DMS114 treated with DMSO at 0.1 percent for 48 hours (cell line): ENCODE data around the gene SV2B.

ENCODE experiments used
- DNase-seq: peaks from one replicate; lab custom pipeline; 2025; ENCODE audit not compliant: unreplicated experiment; lab: John Stamatoyannopoulos, UW

The SV2B gene

DNA sequence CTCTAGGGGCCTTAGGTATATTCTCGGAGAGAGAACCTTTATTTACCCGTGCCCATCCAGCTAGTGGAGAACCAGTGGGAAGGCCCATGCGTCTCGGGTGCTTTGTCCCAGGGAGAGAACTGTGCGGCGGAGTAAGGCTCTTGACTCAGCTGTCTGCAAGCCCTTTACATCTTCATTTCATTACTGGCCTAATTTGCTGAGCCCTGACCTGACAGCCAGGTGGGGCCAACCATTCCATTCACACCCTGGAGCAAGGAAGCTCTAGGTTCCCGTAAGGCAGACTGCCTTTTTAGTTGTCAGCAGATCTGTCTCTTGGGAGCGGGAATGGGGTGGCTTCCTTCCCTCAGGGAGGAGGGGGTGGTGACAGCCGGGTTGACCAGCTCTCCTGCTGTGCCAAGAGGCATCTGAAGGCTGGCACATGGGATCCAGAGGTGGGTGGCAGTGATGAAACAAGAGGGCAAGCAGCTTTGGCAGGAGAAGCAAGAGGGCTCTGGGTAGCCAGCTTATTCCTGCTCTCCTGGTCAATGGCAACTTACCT, 36.4 kb downstream of the SV2B start:
- DNase-seq: no peak

DNA sequence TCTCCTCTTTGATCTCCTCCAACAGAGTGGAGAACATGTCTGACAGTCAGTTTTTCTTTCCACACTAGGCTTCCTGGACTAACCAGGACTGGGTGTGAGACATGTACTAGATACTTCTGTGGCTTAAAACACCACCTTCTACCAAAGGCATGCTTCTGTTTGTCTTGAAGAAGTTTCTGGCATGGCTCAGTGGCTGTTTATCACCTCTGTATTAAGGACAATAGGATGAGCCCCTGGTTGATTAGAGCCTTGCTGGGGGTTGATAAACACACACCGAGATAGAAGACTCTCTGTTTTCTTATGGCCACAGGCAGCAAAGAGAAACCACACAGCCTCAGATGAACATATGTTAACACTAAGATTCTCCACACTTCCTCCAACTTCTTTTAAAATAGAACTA, 40.5 kb downstream of the SV2B start:
- DNase-seq: no peak

DNA sequence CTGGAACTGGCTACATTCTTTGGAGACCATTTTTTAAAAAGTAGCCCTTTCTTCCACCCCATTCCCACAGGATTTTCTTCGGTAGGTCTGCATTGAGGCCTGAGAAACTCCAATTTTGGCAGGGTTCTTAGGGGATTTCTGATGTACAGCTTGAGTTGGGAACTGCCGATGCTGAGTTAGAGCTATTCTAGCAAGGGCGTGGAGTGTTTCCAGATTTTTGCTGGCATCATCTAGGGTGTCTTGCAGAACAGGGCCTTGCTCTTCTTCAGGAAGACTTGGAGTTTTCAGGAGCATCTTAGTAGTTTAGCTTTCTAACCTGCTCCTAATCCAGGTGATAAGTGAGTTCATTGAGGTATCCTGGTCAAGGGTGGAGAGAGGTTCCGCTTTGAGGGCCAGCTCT, 41.0 kb downstream of the SV2B start:
- DNase-seq: no peak

DNA sequence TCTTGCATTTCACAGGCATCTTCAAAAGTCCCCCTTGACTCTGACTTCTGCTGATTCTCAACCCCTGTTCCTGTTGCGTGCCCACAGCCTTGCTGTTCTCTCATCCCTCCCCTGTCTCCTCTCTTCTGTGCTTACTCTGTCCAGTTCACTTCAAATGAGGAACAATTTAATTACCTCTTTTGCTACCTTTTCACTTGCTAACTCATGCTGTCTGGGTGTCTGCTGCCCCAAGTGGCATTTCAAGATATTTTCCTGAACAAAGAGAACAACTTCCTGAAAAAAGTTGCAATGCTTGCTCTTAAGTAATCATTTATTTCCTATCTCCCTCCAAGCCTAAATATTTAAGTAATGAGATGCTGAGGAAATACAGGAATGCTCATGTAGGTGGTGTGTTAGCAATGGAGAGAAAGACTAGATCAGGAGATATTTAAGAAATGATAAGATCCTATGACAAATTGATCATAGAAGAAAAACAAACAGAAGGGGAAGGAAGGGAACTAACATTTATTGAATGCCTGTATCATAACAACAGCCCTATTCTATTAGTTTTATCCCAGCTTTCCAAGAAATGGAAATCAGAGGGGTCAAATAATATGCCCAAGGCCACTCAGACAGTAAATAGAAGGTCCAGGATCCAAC, 42.2 kb downstream of the SV2B start:
- DNase-seq: no peak

DNA sequence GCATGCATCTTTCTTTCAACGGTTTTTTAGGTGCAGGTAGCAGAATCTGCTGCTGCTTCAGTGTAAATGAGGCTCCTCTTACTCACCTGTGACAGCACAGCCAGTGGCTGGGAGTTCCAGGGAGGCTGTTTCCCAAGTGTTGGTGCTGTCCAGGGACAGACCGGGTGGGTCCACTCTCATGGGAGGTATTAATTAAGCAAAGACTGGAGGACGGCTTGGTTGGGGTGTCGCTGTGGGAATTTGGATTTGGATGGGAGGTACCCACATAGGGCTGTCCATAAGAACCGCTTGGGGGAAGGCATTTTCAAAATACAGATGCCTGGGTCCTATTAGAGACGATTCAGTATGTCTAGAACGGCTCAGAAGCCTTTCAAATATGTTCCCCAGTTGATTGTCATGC, 42.9 kb downstream of the SV2B start:
- DNase-seq: no peak

DNA sequence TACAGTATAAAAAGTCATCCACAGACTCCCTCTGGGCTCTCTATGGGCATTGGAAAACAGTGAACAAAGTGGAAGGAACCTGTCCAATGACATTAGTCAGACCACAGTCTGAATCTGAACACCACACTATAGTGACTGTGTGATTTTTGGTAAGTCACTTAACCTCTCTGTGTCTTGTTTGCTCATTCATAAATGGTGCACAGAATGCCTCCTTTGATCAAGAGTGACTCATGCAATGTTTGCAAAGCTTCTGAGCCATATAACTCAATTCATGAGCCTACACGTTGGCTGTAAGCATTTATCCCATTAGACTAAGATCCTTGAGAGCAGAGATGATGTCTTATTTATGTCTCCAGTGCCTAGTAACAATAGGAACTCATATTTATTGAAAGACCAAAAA, 46.7 kb downstream of the SV2B start:
- DNase-seq: no peak

DNA sequence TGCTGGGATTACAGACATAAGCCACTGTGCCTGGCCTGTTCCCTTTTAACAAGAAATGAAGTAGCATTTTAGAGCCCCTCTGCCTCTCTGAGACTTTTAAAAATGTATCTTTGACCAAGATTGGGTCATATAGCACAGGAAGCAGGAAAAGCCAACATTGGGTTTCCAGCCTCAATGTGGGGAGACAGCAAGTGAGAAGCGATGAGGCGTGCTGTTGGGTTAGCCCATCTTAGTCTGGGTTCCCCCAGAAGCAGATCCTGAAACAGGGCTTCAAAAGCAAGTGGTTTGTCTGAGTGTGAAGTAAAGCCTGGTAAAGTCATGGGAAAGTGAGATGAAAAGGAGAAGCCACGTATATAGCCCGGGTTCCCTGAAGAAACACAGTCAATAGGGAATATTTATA, 48.2 kb downstream of the SV2B start:
- DNase-seq: no peak

DNA sequence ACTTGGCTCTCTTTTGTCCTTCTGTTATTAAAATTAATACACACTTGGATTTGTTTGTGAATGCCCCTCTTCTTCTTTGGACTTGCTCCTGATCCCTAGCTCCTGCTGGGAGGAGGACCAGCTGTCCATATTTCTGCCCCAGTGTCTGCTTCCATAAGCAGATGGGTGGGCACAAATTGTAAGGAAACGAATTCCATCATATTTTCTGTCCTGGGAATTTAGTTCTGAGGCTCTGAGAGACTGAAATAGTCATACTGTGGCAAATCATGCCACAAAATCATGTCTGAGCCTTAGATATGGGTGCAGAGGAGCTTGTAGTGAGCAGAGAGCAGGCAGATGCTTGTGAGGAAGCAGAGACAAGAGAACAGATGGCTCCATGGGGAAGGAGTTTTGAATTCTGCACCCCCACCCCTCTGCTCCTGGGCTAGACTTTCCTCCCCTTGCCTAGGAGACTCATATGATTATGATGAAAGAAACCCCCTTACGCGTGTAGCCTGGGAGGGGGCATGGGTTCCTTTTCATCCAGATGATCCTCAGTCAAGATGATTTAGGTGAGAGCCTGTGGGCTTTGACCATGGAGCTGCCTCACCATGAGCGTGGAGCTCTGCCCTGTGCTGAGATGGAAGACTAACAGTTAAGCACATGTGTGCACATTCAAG, 50.6 kb downstream of the SV2B start:
- no peak for DNase-seq

DNA sequence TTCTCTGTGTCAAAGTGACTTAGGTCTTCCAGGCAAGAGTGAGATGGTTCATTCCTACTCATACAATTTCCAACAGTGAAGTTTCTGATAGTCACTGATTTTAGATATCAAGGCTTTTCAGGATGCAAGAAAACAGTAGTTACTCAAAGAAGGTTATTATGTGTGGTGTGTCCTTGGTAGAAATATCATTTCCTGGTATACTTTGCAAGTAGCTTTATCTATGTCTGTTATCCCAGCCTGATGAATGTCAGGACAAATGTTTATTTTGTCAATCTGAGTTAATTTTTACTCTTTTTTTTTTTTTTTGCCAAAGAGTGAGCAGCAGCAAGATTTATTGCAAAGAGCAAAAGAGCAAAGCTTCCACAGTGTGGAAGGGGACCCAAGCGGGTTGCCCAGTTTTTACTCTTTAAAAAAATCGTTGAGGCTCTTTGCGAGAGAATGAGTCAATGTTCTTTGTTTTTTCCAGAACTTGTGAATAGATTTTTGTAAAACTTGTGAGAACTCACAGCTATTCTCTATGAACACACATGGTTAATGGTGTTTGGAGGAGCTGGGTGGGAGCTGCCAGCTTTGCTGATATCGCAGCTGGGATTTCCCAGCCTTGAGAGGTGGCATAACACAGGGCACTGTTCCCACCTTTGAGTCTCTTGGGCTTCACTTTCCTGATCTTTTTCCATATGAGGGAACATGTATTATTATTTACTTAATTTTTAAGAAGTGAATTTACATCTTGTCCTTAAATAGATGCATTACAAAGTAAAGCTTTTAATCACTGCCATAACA, 51.9 kb downstream of the SV2B start:
- DNase-seq: no peak

DNA sequence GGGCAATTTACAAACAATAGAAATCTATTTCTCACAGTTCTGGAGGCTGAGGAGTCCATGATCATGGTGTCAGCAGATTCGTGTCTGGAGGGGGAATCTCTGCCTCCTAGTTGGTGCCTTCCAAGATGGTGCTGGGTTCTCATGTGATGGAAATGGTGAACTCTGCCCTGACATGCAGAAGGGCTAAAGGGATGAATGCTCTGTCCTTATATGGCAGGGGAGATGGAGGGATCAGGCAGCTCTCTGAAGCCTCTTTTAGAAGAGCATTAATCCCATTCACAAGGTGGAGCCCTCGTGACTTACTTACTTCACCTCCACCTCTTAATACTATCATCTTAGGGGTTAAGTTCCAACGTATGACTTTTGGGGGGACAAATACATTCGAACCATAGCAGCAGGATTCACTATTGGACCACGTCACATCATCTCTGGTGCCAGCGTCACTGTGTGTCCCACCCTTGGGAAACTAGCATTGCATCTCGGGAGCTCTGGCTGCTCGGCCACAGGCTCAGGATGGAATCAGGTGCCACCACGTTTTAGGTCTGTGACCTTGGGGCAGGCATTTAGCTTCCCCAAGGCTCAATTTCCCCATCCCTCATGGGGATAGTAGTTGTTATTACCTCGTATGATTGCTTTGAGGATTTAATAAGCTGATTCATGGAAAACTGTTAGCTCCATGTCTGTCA, 53.0 kb downstream of the SV2B start:
- no peak for DNase-seq

DNA sequence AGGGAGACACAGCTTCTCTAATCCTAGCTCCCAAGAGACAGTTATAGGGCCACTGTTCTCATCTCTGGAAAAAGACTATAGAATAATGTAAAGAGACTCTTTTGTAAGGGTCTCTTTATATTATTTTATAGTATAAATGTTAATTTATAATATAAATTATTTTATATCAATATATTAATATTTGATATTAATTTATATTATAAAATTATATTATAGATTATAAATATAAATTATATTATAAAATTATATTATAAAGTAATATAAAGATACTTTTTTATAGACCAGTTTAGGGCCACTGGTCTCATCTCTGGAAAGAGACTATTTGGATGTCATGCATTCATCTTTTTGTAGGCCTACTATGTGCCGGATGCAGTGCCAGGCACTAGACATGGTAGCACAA, 53.9 kb downstream of the SV2B start:
- no peak for DNase-seq

DNA sequence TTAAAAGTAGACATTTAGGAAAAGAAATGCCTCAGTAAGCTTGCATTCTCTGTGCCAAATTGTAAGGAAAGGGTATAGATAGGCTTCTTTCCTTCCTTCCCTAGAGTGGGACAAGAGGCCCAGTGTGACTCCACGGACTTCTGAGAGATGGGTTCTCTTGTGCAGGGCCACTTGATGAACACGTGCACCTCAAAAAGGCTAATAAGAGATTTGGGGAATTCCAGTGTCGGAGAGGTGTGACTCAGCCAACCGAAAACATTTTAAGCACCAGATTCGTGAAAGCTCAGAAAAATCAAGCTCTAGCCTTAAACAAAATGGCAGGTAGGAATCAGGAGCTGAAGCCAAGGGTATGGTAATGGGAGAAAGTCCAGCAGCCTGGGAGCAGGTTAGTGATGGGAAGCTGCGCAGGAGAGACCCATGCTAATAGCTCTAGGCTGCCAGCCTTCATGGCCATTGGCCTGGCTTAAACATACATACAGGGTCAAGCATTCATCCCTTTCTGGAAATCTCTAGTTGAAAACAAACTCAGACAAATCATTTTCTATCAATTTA, 56.2 kb downstream of the SV2B start:
- no peak for DNase-seq

DNA sequence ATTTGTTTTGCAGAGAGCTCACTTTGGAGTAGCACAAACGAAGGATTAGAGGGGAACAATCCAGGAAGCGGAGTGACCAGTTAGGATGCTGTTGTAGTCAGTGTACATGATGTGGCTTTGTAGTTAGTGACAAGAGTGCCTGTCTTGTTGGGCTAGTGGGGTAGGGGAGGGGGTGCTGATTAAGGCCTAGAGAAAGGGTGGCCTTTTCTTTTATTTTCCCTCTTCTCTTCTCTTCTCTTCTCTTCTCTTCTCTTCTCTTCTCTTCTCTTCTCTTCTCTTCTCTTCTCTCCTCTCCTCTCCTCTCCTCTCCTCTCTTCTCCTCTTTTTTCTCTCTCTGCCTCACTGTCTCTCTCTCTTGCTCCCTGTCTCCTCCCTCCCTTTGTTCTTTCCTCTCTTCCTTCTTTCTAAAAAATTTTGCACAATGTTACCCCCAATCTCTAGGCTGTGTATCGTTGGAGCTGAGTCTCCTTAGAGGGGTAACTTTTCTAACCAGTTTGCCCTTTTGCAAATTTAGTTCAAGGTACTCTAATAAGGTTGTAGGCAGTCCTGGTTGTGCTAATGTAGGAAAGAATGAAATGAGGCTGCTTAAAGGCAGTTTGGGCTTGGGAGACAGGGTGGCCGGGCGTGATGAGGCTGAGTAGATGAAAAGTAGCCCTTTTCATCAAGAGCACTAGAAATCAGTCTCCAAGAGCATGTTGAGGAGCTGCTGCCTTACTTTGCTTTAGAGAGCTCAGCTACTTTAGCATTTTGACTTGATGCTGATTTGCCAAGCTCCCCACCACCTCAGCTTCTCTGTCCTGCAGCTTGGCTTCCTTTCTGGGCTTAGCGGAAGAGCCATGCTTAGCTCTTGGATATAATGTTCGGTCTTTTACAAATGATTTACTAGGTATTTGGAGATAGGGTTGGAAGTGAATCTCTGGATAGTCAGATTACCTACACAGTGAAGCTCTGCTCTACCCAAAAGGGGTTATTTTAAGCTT, 58.6 kb downstream of the SV2B start:
- no peak for DNase-seq

DNA sequence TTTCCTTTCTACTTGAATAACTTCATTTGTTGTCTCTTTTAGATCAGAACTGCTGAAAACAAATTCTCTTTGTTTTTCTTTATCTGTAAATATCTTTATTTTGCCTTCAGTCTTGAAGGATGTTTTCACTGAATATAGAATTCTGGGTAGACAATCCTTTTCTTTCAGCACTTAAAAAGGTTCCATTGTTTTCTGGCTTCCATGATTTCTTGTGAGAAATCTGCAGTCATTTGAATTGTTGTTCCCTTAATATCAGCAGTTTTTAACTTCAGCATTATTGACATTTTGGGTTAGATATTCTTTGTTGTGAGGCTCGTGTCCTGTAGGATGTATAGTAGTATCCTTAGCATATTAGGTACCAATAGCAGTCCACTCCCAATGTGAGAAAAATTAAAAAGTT, 65.8 kb downstream of the SV2B start:
- DNase-seq: no peak

DNA sequence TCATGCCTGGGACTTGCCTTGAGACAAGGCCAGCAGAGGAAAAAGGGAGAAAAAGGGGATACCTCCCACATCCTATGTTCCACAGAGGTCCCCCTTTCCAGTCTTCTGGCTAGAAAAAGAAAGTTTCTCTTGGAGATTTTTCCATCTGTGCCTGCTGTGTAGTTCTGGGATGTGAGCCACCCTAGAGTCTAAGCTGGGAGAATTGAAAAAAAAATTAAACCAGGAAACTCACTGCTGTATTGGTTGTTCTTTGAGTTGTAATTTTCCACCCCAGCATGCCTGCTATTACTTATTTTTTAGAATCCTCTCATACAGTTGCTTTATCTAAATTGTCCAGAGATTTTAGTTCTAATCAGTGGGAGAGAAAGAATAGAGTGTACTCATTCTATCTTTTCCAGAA, 68.4 kb downstream of the SV2B start:
- no peak for DNase-seq

DNA sequence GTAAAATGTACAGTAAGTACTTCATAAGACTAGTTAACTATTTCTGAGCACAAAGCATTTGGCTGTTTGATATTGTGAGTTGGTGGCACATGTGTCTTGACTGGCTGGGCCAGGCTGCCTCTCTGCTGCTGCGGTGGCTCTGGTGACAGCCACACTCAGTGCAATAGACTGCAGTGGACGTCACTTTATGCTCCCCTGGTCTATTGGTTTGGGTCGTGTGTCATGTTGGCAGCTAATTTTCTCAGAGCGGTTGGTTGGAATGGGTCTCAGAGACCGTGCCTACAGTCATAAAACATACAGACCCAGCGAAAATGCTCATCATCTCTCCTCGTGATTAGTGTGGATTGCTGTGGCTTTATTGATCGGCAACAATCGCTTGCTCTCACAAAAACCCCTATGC, 71.3 kb downstream of the SV2B start:
- DNase-seq: no peak

DNA sequence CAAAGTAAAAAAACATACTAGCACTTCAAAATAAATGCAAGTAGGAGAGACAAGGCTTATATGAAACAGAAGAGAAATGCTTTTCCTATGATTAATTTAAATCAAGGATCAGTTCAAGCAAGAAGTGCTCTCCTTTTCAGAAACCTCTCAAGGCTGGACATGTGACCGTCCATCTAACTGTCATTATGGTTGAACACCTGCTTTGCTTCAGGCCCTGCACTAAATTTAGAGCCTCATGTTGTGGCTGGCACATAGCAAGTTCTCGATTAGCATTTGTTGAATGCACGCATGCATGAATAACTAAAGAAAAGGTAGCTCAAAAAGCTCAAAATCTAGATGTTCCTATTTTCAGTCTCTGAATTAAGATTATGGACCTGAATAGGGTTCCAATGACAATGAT, 82.0 kb downstream of the SV2B start:
- DNase-seq: no peak

DNA sequence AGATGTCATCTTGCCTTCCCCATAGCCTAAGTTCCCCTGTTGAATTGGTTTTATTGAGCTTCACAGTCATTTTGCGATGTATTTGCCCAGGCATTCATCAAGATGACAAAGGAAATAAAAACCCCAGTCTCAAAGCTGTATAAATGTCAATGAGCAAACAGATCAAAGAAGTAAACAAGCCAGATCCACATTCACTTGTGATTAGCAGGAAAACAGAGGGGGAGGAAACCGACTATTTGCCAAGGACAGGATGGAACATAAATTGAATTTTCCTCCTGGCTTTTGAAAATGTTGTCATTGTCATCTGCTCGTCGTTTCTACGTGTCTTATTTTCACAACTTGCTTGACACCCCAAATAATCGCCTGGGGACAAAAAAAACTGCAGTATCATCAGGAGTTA, 83.5 kb downstream of the SV2B start:
- no peak for DNase-seq

DNA sequence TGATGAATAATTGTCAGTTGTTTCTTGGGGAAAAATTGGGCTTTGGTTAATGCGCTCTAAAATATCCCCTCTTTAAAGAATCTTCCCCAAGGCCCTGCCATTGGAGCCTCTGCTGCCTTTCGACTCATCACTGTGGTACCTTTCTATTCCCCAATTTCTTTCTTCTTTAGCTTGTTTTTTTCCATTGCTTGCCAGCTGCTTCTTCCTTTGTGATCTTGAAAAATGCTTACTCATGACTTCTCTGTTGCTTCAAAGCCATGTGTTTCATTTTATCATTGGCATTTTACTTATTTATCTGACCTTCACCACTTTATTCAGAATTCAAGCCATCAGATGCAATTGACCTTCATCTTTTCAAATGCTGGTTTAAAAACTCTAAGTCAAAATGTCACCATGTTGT, 84.4 kb downstream of the SV2B start:
- no peak for DNase-seq
